ENCODE results near the gene GRIK4.
"Not testable (repeated sequence)": the region's sequence is repeated elsewhere in the genome, so short reads cannot be mapped to it uniquely, and the experiment has no call there.

The GRIK4 gene

DNA sequence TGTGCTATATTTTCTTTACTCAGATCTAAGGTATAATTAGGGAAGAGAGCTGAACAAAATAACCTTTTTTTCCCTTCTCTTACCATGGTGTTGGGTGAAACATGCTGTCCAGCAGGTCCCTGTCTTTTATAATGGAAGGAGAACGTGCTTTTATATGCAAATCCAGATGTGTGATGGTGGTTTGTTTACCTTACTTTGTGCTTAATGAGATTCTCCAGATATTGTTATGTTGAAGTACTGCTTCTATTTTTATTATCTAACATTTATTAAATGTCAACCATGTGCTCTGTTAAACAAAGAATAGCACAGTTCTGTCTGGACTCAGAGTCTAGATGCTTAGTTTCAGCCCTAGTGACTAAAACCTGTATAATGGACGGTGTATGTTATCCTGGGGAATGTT, 10.1 kb upstream of the GRIK4 start:
- Histone ChIP-seq H3K79me2 (ENCODE audit: insufficient read depth, low read length) (no peaks in the 10 kb centered on the region), H3K36me3 (ENCODE audit: insufficient read depth, low read length) (no peaks in the 10 kb centered on the region), H3K4me3 (ENCODE audit: low read depth, low read length, poor library complexity, severe bottlenecking) (no peak overlapping the region), H3K9ac (ENCODE audit: low read length) (no peak overlapping the region), H3K27ac (ENCODE audit: low read depth, low read length, poor library complexity, severe bottlenecking) (no peak overlapping the region), H3K9me2 (ENCODE audit: low read depth, low read length) (no peaks in the 10 kb centered on the region), H3K9me3 (ENCODE audit: low read length) (no peaks in the 10 kb centered on the region), H2AFZ (ENCODE audit: low read length) (no peak overlapping the region), H3K4me1 (ENCODE audit: insufficient read depth, low read length, severe bottlenecking) (no peaks in the 10 kb centered on the region), H3K4me2 (ENCODE audit: low read length) (no peak overlapping the region), H3K27me3 (ENCODE audit: insufficient read depth, low read length) (no peaks in the 10 kb centered on the region), H3F3A (ENCODE audit: insufficient read depth, low read length) (no peaks in the 10 kb centered on the region), H4K20me1 (ENCODE audit: insufficient read depth, low read length) (no peaks in the 10 kb centered on the region)
- TF ChIP-seq, protein P1, sequence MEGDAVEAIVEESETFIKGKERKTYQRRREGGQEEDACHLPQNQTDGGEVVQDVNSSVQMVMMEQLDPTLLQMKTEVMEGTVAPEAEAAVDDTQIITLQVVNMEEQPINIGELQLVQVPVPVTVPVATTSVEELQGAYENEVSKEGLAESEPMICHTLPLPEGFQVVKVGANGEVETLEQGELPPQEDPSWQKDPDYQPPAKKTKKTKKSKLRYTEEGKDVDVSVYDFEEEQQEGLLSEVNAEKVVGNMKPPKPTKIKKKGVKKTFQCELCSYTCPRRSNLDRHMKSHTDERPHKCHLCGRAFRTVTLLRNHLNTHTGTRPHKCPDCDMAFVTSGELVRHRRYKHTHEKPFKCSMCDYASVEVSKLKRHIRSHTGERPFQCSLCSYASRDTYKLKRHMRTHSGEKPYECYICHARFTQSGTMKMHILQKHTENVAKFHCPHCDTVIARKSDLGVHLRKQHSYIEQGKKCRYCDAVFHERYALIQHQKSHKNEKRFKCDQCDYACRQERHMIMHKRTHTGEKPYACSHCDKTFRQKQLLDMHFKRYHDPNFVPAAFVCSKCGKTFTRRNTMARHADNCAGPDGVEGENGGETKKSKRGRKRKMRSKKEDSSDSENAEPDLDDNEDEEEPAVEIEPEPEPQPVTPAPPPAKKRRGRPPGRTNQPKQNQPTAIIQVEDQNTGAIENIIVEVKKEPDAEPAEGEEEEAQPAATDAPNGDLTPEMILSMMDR (IDR thresholded peaks at IDR 0.05; ENCODE audit: low read length), result no peak
- no peak for TF ChIP-seq EZH2 (IDR thresholded peaks at IDR 0.05; ENCODE audit: borderline replicate concordance, low read length)

DNA sequence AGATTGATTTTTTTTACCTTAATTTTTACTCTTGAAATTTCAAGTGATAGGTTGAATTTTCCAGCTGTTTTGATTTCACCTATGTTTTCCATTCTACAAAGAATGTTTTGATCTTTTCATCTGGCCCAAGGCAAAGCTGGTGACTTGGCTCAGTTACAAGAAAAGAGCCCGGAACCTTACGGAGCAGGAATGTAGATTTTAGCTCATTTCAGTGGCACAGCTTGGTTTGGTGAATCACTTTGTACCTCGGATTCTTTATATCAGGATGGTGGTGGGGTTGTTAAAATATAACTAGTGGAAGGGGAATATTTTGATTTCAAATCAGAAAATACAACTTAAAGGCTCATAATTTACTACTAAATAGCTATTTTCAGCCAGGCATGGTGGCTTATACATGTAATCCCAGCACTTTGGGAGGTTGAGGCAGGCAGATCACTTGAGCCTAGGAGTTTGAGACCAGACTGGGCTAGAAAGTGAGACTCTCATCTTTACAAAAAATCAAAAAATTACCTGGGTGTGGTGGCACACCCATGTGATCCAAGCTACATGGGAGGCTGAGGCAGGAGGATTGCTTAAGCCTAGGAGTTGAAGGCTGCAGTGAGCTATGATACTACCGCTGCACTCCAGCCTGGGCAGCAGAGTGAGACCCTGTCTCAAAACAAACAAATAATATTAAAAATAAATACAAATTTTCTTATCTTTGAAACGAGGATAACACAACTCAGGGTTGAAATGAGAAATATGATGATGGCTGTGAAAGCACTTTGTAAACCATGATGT, 9.4 kb upstream of the GRIK4 start:
- Histone ChIP-seq H3K4me1 (ENCODE audit: insufficient read depth, low read length, severe bottlenecking) (no peaks in the 10 kb centered on the region), H3K36me3 (ENCODE audit: insufficient read depth, low read length) (no peaks in the 10 kb centered on the region), H3K4me3 (ENCODE audit: low read depth, low read length, poor library complexity, severe bottlenecking) (no peak overlapping the region), H3K9ac (ENCODE audit: low read length) (no peak overlapping the region), H3K27ac (ENCODE audit: low read depth, low read length, poor library complexity, severe bottlenecking) (no peak overlapping the region), H3K79me2 (ENCODE audit: insufficient read depth, low read length) (no peaks in the 10 kb centered on the region), H3F3A (ENCODE audit: insufficient read depth, low read length) (no peaks in the 10 kb centered on the region), H3K9me3 (ENCODE audit: low read length) (no peaks in the 10 kb centered on the region), H3K27me3 (ENCODE audit: insufficient read depth, low read length) (no peaks in the 10 kb centered on the region), H3K9me2 (ENCODE audit: low read depth, low read length) (no peaks in the 10 kb centered on the region), H4K20me1 (ENCODE audit: insufficient read depth, low read length) (no peaks in the 10 kb centered on the region), H3K4me2 (ENCODE audit: low read length) (no peak overlapping the region), H2AFZ (ENCODE audit: low read length) (no peak overlapping the region)
- TF ChIP-seq, protein P1 (IDR thresholded peaks at IDR 0.05; ENCODE audit: low read length), result no peak
- no peak for TF ChIP-seq EZH2 (IDR thresholded peaks at IDR 0.05; ENCODE audit: borderline replicate concordance, low read length)

DNA sequence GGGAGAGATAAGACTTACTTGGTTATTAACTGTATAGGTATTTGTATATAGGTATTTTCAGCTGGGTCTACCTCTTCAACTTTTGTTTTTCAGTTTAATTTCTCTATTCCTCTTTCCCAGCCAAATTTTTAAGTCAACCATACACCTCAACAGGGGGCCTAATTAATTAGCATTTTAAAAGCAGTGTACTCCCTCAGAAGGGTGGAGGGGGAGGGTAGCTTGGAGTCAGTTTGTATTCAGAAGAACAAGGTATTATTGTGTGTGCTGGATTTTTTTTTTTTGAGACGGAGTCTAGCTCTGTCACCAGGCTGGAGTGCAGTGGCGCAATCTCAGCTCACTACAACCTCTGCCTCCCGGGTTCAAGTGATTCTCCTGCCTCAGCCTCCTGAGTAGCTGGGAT, 8.0 kb upstream of the GRIK4 start:
- H3K4me3 ChIP-seq (ENCODE audit: low read depth, low read length, poor library complexity, severe bottlenecking); H3K4me1 ChIP-seq (ENCODE audit: insufficient read depth, low read length, severe bottlenecking); H3K4me2 ChIP-seq (ENCODE audit: low read length); H3K27me3 ChIP-seq (ENCODE audit: insufficient read depth, low read length); H3K79me2 ChIP-seq (ENCODE audit: insufficient read depth, low read length); H3K9me2 ChIP-seq (ENCODE audit: low read depth, low read length); H3F3A ChIP-seq (ENCODE audit: insufficient read depth, low read length); H3K9ac ChIP-seq (ENCODE audit: low read length); H3K9me3 ChIP-seq (ENCODE audit: low read length); H3K36me3 ChIP-seq (ENCODE audit: insufficient read depth, low read length); H4K20me1 ChIP-seq (ENCODE audit: insufficient read depth, low read length); H2AFZ ChIP-seq (ENCODE audit: low read length); H3K27ac ChIP-seq (ENCODE audit: low read depth, low read length, poor library complexity, severe bottlenecking): not testable (repeated sequence)

Measured in OCI-LY1 (cell line).